H1 (cell line): Measurements from ENCODE around the gene NELFCD.

Experiments
- EGR1 ChIP-seq: IDR thresholded peaks from 2 replicates; pipeline ENCODE4 v1.6.1; 2011; ENCODE audit warnings: low read depth, low read length, borderline replicate concordance
- EP300 ChIP-seq, 2 experiments: IDR thresholded peaks; 1 replicate in 1 of 2; 2 replicates in 1 of 2; pipeline ENCODE4 v1.6.1; 2011 to 2012; ENCODE audit warnings: low read depth in 2 of 2, low read length in 2 of 2, mild to moderate bottlenecking in 2 of 2, borderline replicate concordance in 1 of 2, inconsistent platforms in 1 of 2, moderate library complexity in 1 of 2
- EZH2 ChIP-seq: fragments of 200-600 bp; sonication (generic); IDR thresholded peaks from 2 replicates; pipeline ENCODE4 v1.7.1; 2012; ENCODE audit warnings: low read depth, mild to moderate bottlenecking, moderate library complexity, low read length, inconsistent platforms; ENCODE audit not compliant: severe bottlenecking
- GABPA ChIP-seq: IDR thresholded peaks from 2 replicates; pipeline ENCODE4 v1.6.1; 2011; ENCODE audit warnings: mild to moderate bottlenecking, low read length, moderate library complexity, borderline replicate concordance; ENCODE audit not compliant: insufficient read depth
- POLR2A ChIP-seq, 2 experiments: IDR thresholded peaks; 1 replicate in 1 of 2; 2 replicates in 1 of 2; pipeline ENCODE4 v1.6.1; 2011; ENCODE audit warnings: low read depth in 2 of 2, low read length in 2 of 2, mild to moderate bottlenecking in 2 of 2; ENCODE audit errors: control extremely low read depth in 1 of 2
- RBBP5 ChIP-seq: IDR thresholded peaks from 2 replicates; pipeline ENCODE4 v1.7.1; 2012; ENCODE audit warnings: low read depth, mild to moderate bottlenecking, inconsistent platforms, low read length, moderate library complexity, borderline replicate concordance
- SIN3A ChIP-seq, 2 experiments: IDR thresholded peaks in 1 of 2; conservative IDR thresholded peaks in 1 of 2; 2 replicates each; pipeline ENCODE4 v1.6.1; 2011 to 2012; ENCODE audit warnings: low read length in 2 of 2, improper control_type of control experiment in 1 of 2, low read depth in 1 of 2, mild to moderate bottlenecking in 1 of 2
- SP2 ChIP-seq: IDR thresholded peaks from 2 replicates; pipeline ENCODE4 v1.6.1; 2012; ENCODE audit warnings: mild to moderate bottlenecking, low read length, inconsistent platforms
- TAF1 ChIP-seq: IDR thresholded peaks from 2 replicates; pipeline ENCODE4 v1.6.1; 2011; ENCODE audit warnings: mild to moderate bottlenecking, low read depth, low read length
- TCF12 ChIP-seq: IDR thresholded peaks from 2 replicates; pipeline ENCODE4 v1.6.1; 2011; ENCODE audit warnings: low read depth, mild to moderate bottlenecking, low read length
- TF ChIP-seq, protein P1 (sequence below), 3 experiments: IDR thresholded peaks; 1 replicate in 2 of 3; 2 replicates in 1 of 3; pipeline versions ENCODE4 v1.5.1 to v1.6.1; 2011; ENCODE audit warnings: low read length in 3 of 3, mild to moderate bottlenecking in 3 of 3, inconsistent platforms in 2 of 3, low read depth in 1 of 3, moderate library complexity in 1 of 3; ENCODE audit not compliant: insufficient read depth in 1 of 3; ENCODE audit errors: control extremely low read depth in 1 of 3

DNA sequence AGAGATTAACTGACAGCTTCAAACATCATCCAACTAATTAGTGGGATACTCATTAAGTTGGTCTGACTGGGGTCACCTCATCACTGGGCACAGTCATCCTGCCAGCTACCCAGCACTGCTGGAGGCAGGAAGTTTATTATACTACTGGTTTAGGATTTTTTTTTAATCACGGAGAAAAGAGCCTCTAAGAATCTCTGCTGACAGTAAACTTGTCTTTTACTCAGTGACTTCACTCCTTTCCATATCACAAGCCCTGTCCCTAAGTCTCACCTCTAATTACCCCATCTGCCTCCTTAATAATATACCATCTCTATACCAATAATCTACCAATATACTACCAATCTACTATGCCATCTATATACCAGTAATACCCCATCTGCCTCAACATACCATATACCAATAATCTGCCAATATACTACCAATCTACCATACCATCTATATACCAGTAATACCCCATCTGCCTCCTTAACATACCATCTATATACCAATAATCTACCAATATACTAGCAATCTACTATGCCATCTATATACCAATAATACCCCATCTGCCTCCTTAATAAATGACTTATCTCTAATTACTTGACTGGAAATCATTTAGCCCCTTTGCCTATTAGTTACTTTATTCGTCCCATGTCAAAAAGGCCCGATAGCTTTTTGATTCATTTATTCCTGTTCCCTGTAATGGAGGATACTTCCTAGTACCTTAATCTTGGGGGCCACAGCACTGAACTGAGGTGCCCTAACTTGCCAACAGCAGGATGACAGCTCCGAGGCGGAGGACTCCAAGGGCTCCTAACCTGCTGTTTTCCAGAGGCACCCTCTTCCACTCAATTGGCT lies 46.1 kb downstream of the NELFCD start:
- TF ChIP-seq TAF1 = no peak
- no peak for TF ChIP-seq TCF12
- TF ChIP-seq, protein P1, sequence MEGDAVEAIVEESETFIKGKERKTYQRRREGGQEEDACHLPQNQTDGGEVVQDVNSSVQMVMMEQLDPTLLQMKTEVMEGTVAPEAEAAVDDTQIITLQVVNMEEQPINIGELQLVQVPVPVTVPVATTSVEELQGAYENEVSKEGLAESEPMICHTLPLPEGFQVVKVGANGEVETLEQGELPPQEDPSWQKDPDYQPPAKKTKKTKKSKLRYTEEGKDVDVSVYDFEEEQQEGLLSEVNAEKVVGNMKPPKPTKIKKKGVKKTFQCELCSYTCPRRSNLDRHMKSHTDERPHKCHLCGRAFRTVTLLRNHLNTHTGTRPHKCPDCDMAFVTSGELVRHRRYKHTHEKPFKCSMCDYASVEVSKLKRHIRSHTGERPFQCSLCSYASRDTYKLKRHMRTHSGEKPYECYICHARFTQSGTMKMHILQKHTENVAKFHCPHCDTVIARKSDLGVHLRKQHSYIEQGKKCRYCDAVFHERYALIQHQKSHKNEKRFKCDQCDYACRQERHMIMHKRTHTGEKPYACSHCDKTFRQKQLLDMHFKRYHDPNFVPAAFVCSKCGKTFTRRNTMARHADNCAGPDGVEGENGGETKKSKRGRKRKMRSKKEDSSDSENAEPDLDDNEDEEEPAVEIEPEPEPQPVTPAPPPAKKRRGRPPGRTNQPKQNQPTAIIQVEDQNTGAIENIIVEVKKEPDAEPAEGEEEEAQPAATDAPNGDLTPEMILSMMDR (IDR thresholded peaks at IDR 0.05; ENCODE audit: control extremely low read depth in 1 of 3, insufficient read depth in 1 of 3, low read depth in 1 of 3, low read length in 3 of 3) = no peak
- TF ChIP-seq EGR1 = no peak
- no peak for TF ChIP-seq EZH2
- TF ChIP-seq GABPA = no peak
- TF ChIP-seq RBBP5 = no peak
- no peak for TF ChIP-seq SP2
- no peak for TF ChIP-seq SIN3A (conservative IDR thresholded peaks at IDR 0.05 in 1 of 2, IDR thresholded peaks at IDR 0.05 in 1 of 2; ENCODE audit: low read depth in 1 of 2, low read length in 2 of 2)
- no peak for TF ChIP-seq POLR2A (IDR thresholded peaks at IDR 0.05; ENCODE audit: control extremely low read depth in 1 of 2, low read depth in 2 of 2, low read length in 2 of 2)
- TF ChIP-seq EP300 (IDR thresholded peaks at IDR 0.05; ENCODE audit: borderline replicate concordance in 1 of 2, low read depth in 2 of 2, low read length in 2 of 2) = no peak
